Endothelial cell of umbilical vein (primary cell): ENCODE results near the gene PTPRT. TPM values are rescaled to one million over a fixed set of nuclear protein-coding genes. Genes with fewer than 3 reads are reported as not detected.

Source experiments
- BruUV-seq: library from RNA; stranded (reverse); fragments of 400-500 nt; replicated peaks from 2 replicates; lab custom pipeline; 2021; lab: Mats Ljungman, UMichigan
- CTCF ChIA-PET: fragments of 300-600, 350-600 bp; sonication (Branson Sonifier 250); formaldehyde crosslinking; loops from one replicate; lab custom pipeline; 2021; ENCODE audit warnings: antibody characterized with exemption, inconsistent platforms; lab: Charles Lee
- POLR2A ChIA-PET: fragments of 300-600, 350-600 bp; sonication (Branson Sonifier 250); formaldehyde crosslinking; loops from one replicate; lab custom pipeline; 2021; ENCODE audit warnings: antibody characterized with exemption, inconsistent platforms; lab: Charles Lee
- DNase-seq: peaks from one replicate; pipeline ENCODE4 v3.0.0-alpha.2; 2011; ENCODE audit warnings: low read depth, low spot score
- FAIRE-seq: peaks from 2 replicates; lab custom pipeline; 2011; peaks lifted over from hg19 to GRCh38; lab: Jason Lieb, UNC
- H2AFZ ChIP-seq: 2 replicates; pipeline ENCODE4 v1.6.0; 2012; ENCODE audit warnings: low read depth, low read length, control low read depth, inconsistent platforms
- H3K27ac ChIP-seq: 2 replicates; pipeline ENCODE4 v1.5.1; 2011; ENCODE audit warnings: low read depth, mild to moderate bottlenecking, control low read depth, low read length, moderate library complexity; ENCODE audit not compliant: insufficient read depth
- H3K27me3 ChIP-seq, 2 experiments: 2 replicates each; pipeline versions ENCODE4 v1.6.0 to v1.6.1; 2011; ENCODE audit warnings: low read length in 2 of 2, mixed read lengths in 1 of 2; ENCODE audit not compliant: control insufficient read depth in 2 of 2, insufficient read depth in 2 of 2
- H3K36me3 ChIP-seq, 2 experiments: 2 replicates in 1 of 2; 3 replicates in 1 of 2; pipeline ENCODE4 v1.5.1; 2011; ENCODE audit warnings: low read length in 2 of 2, mild to moderate bottlenecking in 1 of 2, moderate library complexity in 1 of 2; ENCODE audit not compliant: control insufficient read depth in 2 of 2, insufficient read depth in 2 of 2; ENCODE audit errors: extremely low read depth in 1 of 2
- H3K4me1 ChIP-seq: 3 replicates; pipeline ENCODE4 v1.5.1; 2011; ENCODE audit warnings: mild to moderate bottlenecking, low read length; ENCODE audit not compliant: control insufficient read depth, insufficient read depth; ENCODE audit errors: extremely low read depth
- H3K4me2 ChIP-seq: 2 replicates; pipeline ENCODE4 v1.6.1; 2011; ENCODE audit warnings: low read length, control low read depth, mixed read lengths; ENCODE audit not compliant: insufficient read depth
- H3K4me3 ChIP-seq, 3 experiments: fragments of 200-600 bp in 1 of 3; sonication (generic), shearing (Covaris generic) in 1 of 3; replicated peaks in 1 of 3; 2 replicates each; pipeline ENCODE4 v1.5.1; 2011 to 2016; ENCODE audit warnings: control low read depth in 3 of 3, low read length in 3 of 3, mild to moderate bottlenecking in 2 of 3, inconsistent platforms in 1 of 3, low read depth in 1 of 3, moderate library complexity in 1 of 3; ENCODE audit not compliant: insufficient read depth in 1 of 3
- H3K79me2 ChIP-seq: 2 replicates; pipeline ENCODE4 v1.6.0; 2012; ENCODE audit warnings: low read length, inconsistent platforms; ENCODE audit not compliant: control insufficient read depth, insufficient read depth
- H3K9ac ChIP-seq: replicated peaks from 2 replicates; pipeline ENCODE3; 2011; ENCODE audit warnings: low read length, control low read depth; ENCODE audit not compliant: insufficient read depth; ENCODE audit errors: extremely low read depth
- H3K9me1 ChIP-seq: replicated peaks from 3 replicates; pipeline ENCODE4 v1.6.0; 2011; ENCODE audit warnings: mild to moderate bottlenecking, low read length; ENCODE audit not compliant: control insufficient read depth, insufficient read depth; ENCODE audit errors: extremely low read depth
- H3K9me3 ChIP-seq: replicated peaks from 2 replicates; pipeline ENCODE4 v1.5.1; 2012; ENCODE audit warnings: low read length, inconsistent platforms; ENCODE audit not compliant: control insufficient read depth, insufficient read depth
- H4K20me1 ChIP-seq: replicated peaks from 2 replicates; pipeline ENCODE3; 2011; ENCODE audit warnings: mild to moderate bottlenecking, low read length; ENCODE audit not compliant: control insufficient read depth, insufficient read depth; ENCODE audit errors: extremely low read depth
- EZH2 ChIP-seq: IDR thresholded peaks from 2 replicates; pipeline ENCODE4 v1.6.1; 2012; ENCODE audit warnings: borderline replicate concordance, low read depth, mild to moderate bottlenecking, moderate library complexity, low read length, inconsistent platforms; ENCODE audit not compliant: severe bottlenecking
- GATA2 ChIP-seq: IDR thresholded peaks from 2 replicates; pipeline ENCODE4 v1.7.0; 2011; ENCODE audit warnings: low read depth, mild to moderate bottlenecking, moderate library complexity, mixed read lengths, low read length; ENCODE audit not compliant: insufficient read length, insufficient read depth
- JUN ChIP-seq: IDR thresholded peaks from 2 replicates; pipeline ENCODE4 v1.6.1; 2011; ENCODE audit warnings: borderline replicate concordance, low read depth; ENCODE audit not compliant: insufficient read length, insufficient read depth
- MAX ChIP-seq: IDR thresholded peaks from 2 replicates; pipeline ENCODE4 v1.6.1; 2011; ENCODE audit not compliant: insufficient read depth, insufficient read length
- MYC ChIP-seq: IDR thresholded peaks from one replicate; pipeline ENCODE4 v1.6.1; 2011; ENCODE audit warnings: mild to moderate bottlenecking, low read depth, low read length
- POLR2A ChIP-seq: IDR thresholded peaks from 2 replicates; pipeline ENCODE4 v1.6.1; 2012; ENCODE audit warnings: low read depth, mild to moderate bottlenecking, control low read depth, low read length
- dilution Hi-C: fragments of 300-500 bp; cut with MboI; formaldehyde crosslinking; loops from one replicate; pipeline ENCODE4 v1.15.0; 2019; ENCODE audit warnings: low sequenced_read_pairs; ENCODE audit not compliant: extremely low pct_ligation_motif_present
- intact Hi-C: fragments of 100-400 bp; cut with micrococcal nuclease; formaldehyde crosslinking; loops from one replicate; pipeline ENCODE4 v1.10.0; 2022
- polyA plus RNA-seq, 4 experiments: library from polyadenylated mRNA; depleted of rRNA in 3 of 4; stranded (reverse) in 3 of 4; unstranded in 1 of 4; fragments of >200 nt; gene quantifications; 2 replicates each; pipeline versions ENCODE4 v1.2.1 to v1.2.3, GENCODE V29; 2011 to 2012; ENCODE audit warnings: missing spikeins in 1 of 4
- total RNA-seq: library from RNA; stranded (reverse); gene quantifications from 2 replicates; pipeline ENCODE4 v1.2.3, GENCODE V29; 2021

The PTPRT gene
- total and polyA plus RNA-seq, 2 donors (not counting 3 experiments of a cell fraction or from before 2014, with no cell fraction given), result not detected

GRCh38 chr20:42158272-42158671, 1031.4 kb downstream of the PTPRT start:
- H3K4me3 ChIP-seq, result no peak overlapping the region
- no peak for TF ChIP-seq MAX
- TF ChIP-seq JUN, result no peak
- no peak for TF ChIP-seq GATA2
- no peak overlapping the region for H2AFZ ChIP-seq
- dilution Hi-C loops, result no loop called here
- POLR2A ChIA-PET, result no interaction called here
- H4K20me1 ChIP-seq, result no peaks in the 10 kb centered on the region
- FAIRE-seq (no peak), DNase-seq (no peak)
- no peaks in the 10 kb centered on the region for H3K36me3 ChIP-seq
- H3K27me3 ChIP-seq, result no peaks in the 10 kb centered on the region
- BruUV-seq, result no TSS peak
- H3K79me2 ChIP-seq, result no peaks in the 10 kb centered on the region
- no peak overlapping the region for H3K4me2 ChIP-seq
- H3K9me3 ChIP-seq, result peaks cover 5% of the 10 kb centered on the region
- no peaks in the 10 kb centered on the region for H3K9me1 ChIP-seq
- intact Hi-C loops, result no loop called here
- H3K27ac ChIP-seq, result no peak overlapping the region
- H3K4me1 ChIP-seq, result no peaks in the 10 kb centered on the region
- CTCF ChIA-PET, result no interaction called here
- no peak overlapping the region for H3K9ac ChIP-seq

GRCh38 chr20:42155586-42155985, 1034.1 kb downstream of the PTPRT start:
- no TSS peak for BruUV-seq
- POLR2A ChIA-PET, result no interaction called here
- Histone ChIP-seq H3K79me2 (no peaks in the 10 kb centered on the region), H3K4me3 (no peak overlapping the region), H3K27me3 (no peaks in the 10 kb centered on the region), H3K27ac (no peak overlapping the region), H3K9me3 (peaks cover 3% of the 10 kb centered on the region), H3K4me2 (no peak overlapping the region), H3K36me3 (no peaks in the 10 kb centered on the region), H4K20me1 (no peaks in the 10 kb centered on the region), H2AFZ (no peak overlapping the region), H3K4me1 (no peaks in the 10 kb centered on the region), H3K9ac (no peak overlapping the region), H3K9me1 (no peaks in the 10 kb centered on the region)
- FAIRE-seq (no peak), DNase-seq (no peak)
- CTCF ChIA-PET, result no interaction called here
- no peak for TF ChIP-seq POLR2A
- TF ChIP-seq MYC, result no peak
- TF ChIP-seq EZH2, result no peak
- dilution Hi-C loops (no loop called here), intact Hi-C loops (no loop called here)
